IMR-90 (cell line): ENCODE measurements around the gene PLCB3. TPM values are rescaled to one million over a fixed set of nuclear protein-coding genes. Genes with fewer than 3 reads are reported as not detected.

ENCODE experiments used
- ATAC-seq: fragments of 200-7000 bp; cut with Tn5 transposase; 2 replicates; pipeline ENCODE4 v1.9.1; 2020; ENCODE audit warnings: low read depth, mild to moderate bottlenecking, moderate library complexity
- BruUV-seq: library from RNA; stranded (reverse); fragments of 400-500 nt; replicated peaks from 2 replicates; lab custom pipeline; 2021; lab: Mats Ljungman, UMichigan
- CTCF ChIA-PET: fragments of 300-600 bp; formaldehyde crosslinking; extraction: SDS; loops from one replicate; lab custom pipeline; 2021; ENCODE audit warnings: antibody characterized with exemption; lab: Yijun Ruan, JAX
- POLR2A ChIA-PET: fragments of 300-600 bp; sonication (Branson Sonifier 250); formaldehyde crosslinking; loops from one replicate; lab custom pipeline; 2022; ENCODE audit warnings: antibody characterized with exemption; ENCODE audit not compliant: unreplicated experiment; lab: Charles Lee
- DNase-seq: peaks from one replicate; pipeline ENCODE4 v3.0.0; 2013
- H2AFZ ChIP-seq: replicated peaks from 2 replicates; pipeline ENCODE3; 2013; ENCODE audit warnings: low read length, mild to moderate bottlenecking; ENCODE audit not compliant: poor library complexity
- H2AK5ac ChIP-seq: 2 replicates; pipeline ENCODE4 v1.6.1; 2013; ENCODE audit warnings: low read depth, low read length, inconsistent platforms
- H2AK9ac ChIP-seq: replicated peaks from 2 replicates; pipeline ENCODE3; 2013; ENCODE audit warnings: mild to moderate bottlenecking, low read depth, low read length, moderate library complexity; ENCODE audit not compliant: poor library complexity
- H2BK120ac ChIP-seq: 2 replicates; pipeline ENCODE4 v1.6.1; 2013; ENCODE audit warnings: low read depth, low read length, inconsistent platforms
- H2BK15ac ChIP-seq: 3 replicates; pipeline ENCODE4 v1.6.1; 2013; ENCODE audit warnings: low read depth, low read length, inconsistent platforms
- H2BK20ac ChIP-seq: 2 replicates; pipeline ENCODE4 v1.6.1; 2013; ENCODE audit warnings: low read depth, mild to moderate bottlenecking, inconsistent platforms, low read length, moderate library complexity
- H2BK5ac ChIP-seq: 2 replicates; pipeline ENCODE4 v1.6.1; 2013; ENCODE audit warnings: mild to moderate bottlenecking, low read depth, low read length, inconsistent platforms; ENCODE audit not compliant: poor library complexity, severe bottlenecking
- H3K14ac ChIP-seq: replicated peaks from 2 replicates; pipeline ENCODE4 v1.6.1; 2013; ENCODE audit warnings: low read depth, low read length, inconsistent platforms
- H3K18ac ChIP-seq: 2 replicates; pipeline ENCODE4 v1.6.1; 2013; ENCODE audit warnings: low read depth, low read length, control low read depth
- H3K23ac ChIP-seq: 2 replicates; pipeline ENCODE4 v1.6.1; 2013; ENCODE audit warnings: low read depth, low read length, inconsistent platforms
- H3K27ac ChIP-seq: 2 replicates; pipeline ENCODE4 v1.5.1; 2013; ENCODE audit warnings: mild to moderate bottlenecking, control low read depth, low read length; ENCODE audit not compliant: insufficient read depth
- H3K27me3 ChIP-seq: 2 replicates; pipeline ENCODE4 v1.6.1; 2013; ENCODE audit warnings: low read length; ENCODE audit not compliant: control insufficient read depth, insufficient read depth
- H3K36me3 ChIP-seq: 2 replicates; pipeline ENCODE4 v1.6.1; 2013; ENCODE audit warnings: low read length, mixed read lengths; ENCODE audit not compliant: control insufficient read depth, insufficient read depth
- H3K4ac ChIP-seq: 2 replicates; pipeline ENCODE4 v1.6.1; 2013; ENCODE audit warnings: low read depth, low read length, inconsistent platforms
- H3K4me1 ChIP-seq: 2 replicates; pipeline ENCODE4 v1.6.1; 2013; ENCODE audit warnings: low read length, mixed read lengths; ENCODE audit not compliant: control insufficient read depth, insufficient read depth
- H3K4me2 ChIP-seq: 2 replicates; pipeline ENCODE4 v1.6.1; 2013; ENCODE audit warnings: low read depth, mild to moderate bottlenecking, control low read depth, low read length, moderate library complexity
- H3K4me3 ChIP-seq: 2 replicates; pipeline ENCODE4 v1.5.1; 2013; ENCODE audit warnings: low read depth, mild to moderate bottlenecking, control low read depth, low read length, moderate library complexity; ENCODE audit not compliant: insufficient read depth
- H3K56ac ChIP-seq: 2 replicates; pipeline ENCODE4 v1.6.1; 2013; ENCODE audit warnings: low read length, inconsistent platforms; ENCODE audit not compliant: insufficient read depth; ENCODE audit errors: extremely low read depth
- H3K79me1 ChIP-seq, 2 experiments: 2 replicates each; pipeline ENCODE4 v1.6.1; 2013; ENCODE audit warnings: low read length in 2 of 2, inconsistent platforms in 1 of 2, low read depth in 1 of 2
- H3K9ac ChIP-seq: 2 replicates; pipeline ENCODE4 v1.6.1; 2013; ENCODE audit warnings: low read depth, low read length, control low read depth
- H3K9me1 ChIP-seq: 2 replicates; pipeline ENCODE4 v1.6.1; 2013; ENCODE audit warnings: low read length, inconsistent platforms; ENCODE audit not compliant: insufficient read depth
- H3K9me3 ChIP-seq: 2 replicates; pipeline ENCODE4 v1.6.1; 2013; ENCODE audit warnings: low read length; ENCODE audit not compliant: control insufficient read depth, insufficient read depth
- H4K20me1 ChIP-seq: 2 replicates; pipeline ENCODE4 v1.6.1; 2013; ENCODE audit warnings: low read length, inconsistent platforms; ENCODE audit not compliant: insufficient read depth
- H4K5ac ChIP-seq: 2 replicates; pipeline ENCODE4 v1.6.1; 2013; ENCODE audit warnings: mild to moderate bottlenecking, low read depth, low read length, control low read depth
- H4K8ac ChIP-seq, 2 experiments: 2 replicates each; pipeline ENCODE4 v1.6.1; 2013; ENCODE audit warnings: low read depth in 2 of 2, low read length in 2 of 2, control low read depth in 1 of 2, inconsistent platforms in 1 of 2
- H4K91ac ChIP-seq: 2 replicates; pipeline ENCODE4 v1.6.1; 2013; ENCODE audit warnings: low read depth, low read length, inconsistent platforms; ENCODE audit not compliant: insufficient read depth
- BHLHE40 ChIP-seq: fragments of 150-350 bp; IDR thresholded peaks from 2 replicates; pipeline ENCODE4 v1.6.1; 2016; ENCODE audit warnings: mild to moderate bottlenecking, low read depth, low read length
- FOS ChIP-seq: fragments of 150-350 bp; IDR thresholded peaks from 2 replicates; pipeline ENCODE4 v1.6.1; 2016; ENCODE audit warnings: low read depth, low read length
- MXI1 ChIP-seq: IDR thresholded peaks from 2 replicates; pipeline ENCODE4 v1.6.1; 2012; ENCODE audit warnings: low read depth, mild to moderate bottlenecking, low read length, moderate library complexity, borderline replicate concordance
- NFE2L2 ChIP-seq: fragments of 150-350 bp; IDR thresholded peaks from 2 replicates; pipeline ENCODE4 v1.6.1; 2016; ENCODE audit warnings: low read depth, mild to moderate bottlenecking, low read length
- RCOR1 ChIP-seq: IDR thresholded peaks from 2 replicates; pipeline ENCODE4 v1.6.1; 2012; ENCODE audit warnings: mild to moderate bottlenecking, low read length, improper control_type of control experiment; ENCODE audit not compliant: insufficient replicate concordance
- RFX5 ChIP-seq: IDR thresholded peaks from 2 replicates; pipeline ENCODE4 v1.8.0; 2012; ENCODE audit warnings: low read depth, mild to moderate bottlenecking, low read length, moderate library complexity
- WGBS, 2 experiments: methylation state at CpG; one replicate each; pipeline versions ENCODE4 v1.1.5 to v1.1.7; 2013; ENCODE audit warnings: missing lambda C conversion rate in 2 of 2; ENCODE audit not compliant: insufficient read length in 1 of 2; ENCODE audit errors: extremely low coverage in 2 of 2; 5-methylcytosine and 5-hydroxymethylcytosine counted together
- dilution Hi-C: fragments of 300-500 bp; cut with HindIII; formaldehyde crosslinking; loops from one replicate; pipeline ENCODE4 v1.14.3; 2018; ENCODE audit warnings: low sequenced_read_pairs; ENCODE audit not compliant: unreplicated experiment
- in situ Hi-C: fragments of 300-500 bp; cut with MboI; formaldehyde crosslinking; loops from 3 replicates; pipeline ENCODE4 v1.14.3; 2019; ENCODE audit warnings: low sequenced_read_pairs, inconsistent platforms, mixed read lengths
- intact Hi-C: fragments of 100-400 bp; cut with micrococcal nuclease; formaldehyde crosslinking; loops from 2 replicates; pipeline ENCODE4 v1.10.0; 2022
- polyA plus RNA-seq, 3 experiments: library from polyadenylated mRNA; depleted of rRNA; stranded (reverse); fragments of >200 nt; gene quantifications; 2 replicates each; pipeline ENCODE4 v1.2.3, GENCODE V29; 2012; ENCODE audit warnings: low replicate concordance in 1 of 3
- total RNA-seq: library from RNA; depleted of rRNA; stranded (reverse); fragments of >200 nt; gene quantifications from 2 replicates; pipeline ENCODE4 v1.2.3, GENCODE V29; 2012
- TF ChIP-seq, protein P1 (sequence below): fragments of 150-350 bp; IDR thresholded peaks from 2 replicates; pipeline ENCODE4 v1.6.1; 2016; ENCODE audit warnings: low read depth, mild to moderate bottlenecking, low read length, moderate library complexity, borderline replicate concordance
- TF ChIP-seq, protein P2 (sequence below): conservative IDR thresholded peaks from 2 replicates; pipeline ENCODE4 v1.5.1; 2012; ENCODE audit warnings: mild to moderate bottlenecking, low read depth, low read length, improper control_type of control experiment

The PLCB3 gene
- total and polyA plus RNA-seq, 2 of the 4 experiments (the other 2 are of a cell fraction) = 23.9 to 24.9 TPM

DNA sequence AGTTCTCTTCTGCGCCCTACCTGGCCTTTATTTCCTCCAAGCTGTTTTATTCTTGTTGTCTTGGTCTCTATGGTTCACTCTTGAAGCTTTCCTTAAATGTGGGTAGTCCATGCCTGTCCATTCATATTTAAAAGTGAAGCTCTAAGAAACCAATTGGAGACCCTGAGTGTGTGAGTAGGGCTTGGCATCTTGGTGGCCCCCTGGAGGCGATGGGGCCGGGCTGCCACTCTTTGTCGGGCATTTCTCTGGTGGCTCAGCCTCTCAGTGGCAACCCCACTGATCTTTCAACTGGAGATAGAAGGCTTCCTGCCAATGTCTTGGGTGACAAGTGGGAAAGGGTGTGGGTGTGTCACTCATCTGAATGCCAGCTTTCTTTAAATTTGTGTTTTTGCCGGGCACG, 34.5 kb upstream of the PLCB3 start:
- Histone ChIP-seq H3K9me3 (no peaks in the 10 kb centered on the region), H2AK9ac (no peak overlapping the region), H2BK15ac (no peak overlapping the region), H2BK5ac (no peak overlapping the region), H4K20me1 (no peaks in the 10 kb centered on the region), H3K4ac (no peak overlapping the region), H2AK5ac (no peak overlapping the region), H3K4me3 (no peak overlapping the region), H3K27ac (no peak overlapping the region), H3K9ac (no peak overlapping the region), H3K23ac (no peak overlapping the region), H3K18ac (no peak overlapping the region), H4K8ac (no peak overlapping the region), H3K4me2 (no peak overlapping the region), H2AFZ (no peak overlapping the region), H3K9me1 (0 out of 2 replicates have a peak, but pooled peaks cover 5% of the 10 kb centered on the region), H3K79me1 (no peaks in the 10 kb centered on the region), H3K4me1 (no peaks in the 10 kb centered on the region), H3K56ac (no peak overlapping the region), H2BK120ac (no peak overlapping the region), H2BK20ac (no peak overlapping the region), H3K14ac (no peak overlapping the region), H4K91ac (no peak overlapping the region), H4K5ac (no peak overlapping the region), H3K36me3 (no peaks in the 10 kb centered on the region; the same call in 1 of the 2 replicates), H3K27me3 (no peaks in the 10 kb centered on the region)
- dilution Hi-C loops = no loop called here
- TF ChIP-seq RFX5 = no peak
- no peak for TF ChIP-seq BHLHE40
- TF ChIP-seq, protein P1, sequence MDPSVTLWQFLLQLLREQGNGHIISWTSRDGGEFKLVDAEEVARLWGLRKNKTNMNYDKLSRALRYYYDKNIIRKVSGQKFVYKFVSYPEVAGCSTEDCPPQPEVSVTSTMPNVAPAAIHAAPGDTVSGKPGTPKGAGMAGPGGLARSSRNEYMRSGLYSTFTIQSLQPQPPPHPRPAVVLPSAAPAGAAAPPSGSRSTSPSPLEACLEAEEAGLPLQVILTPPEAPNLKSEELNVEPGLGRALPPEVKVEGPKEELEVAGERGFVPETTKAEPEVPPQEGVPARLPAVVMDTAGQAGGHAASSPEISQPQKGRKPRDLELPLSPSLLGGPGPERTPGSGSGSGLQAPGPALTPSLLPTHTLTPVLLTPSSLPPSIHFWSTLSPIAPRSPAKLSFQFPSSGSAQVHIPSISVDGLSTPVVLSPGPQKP = no peak
- TF ChIP-seq FOS = no peak
- TF ChIP-seq RCOR1 = no peak
- TF ChIP-seq MXI1 = no peak
- no peak for TF ChIP-seq NFE2L2
- TF ChIP-seq, protein P2, sequence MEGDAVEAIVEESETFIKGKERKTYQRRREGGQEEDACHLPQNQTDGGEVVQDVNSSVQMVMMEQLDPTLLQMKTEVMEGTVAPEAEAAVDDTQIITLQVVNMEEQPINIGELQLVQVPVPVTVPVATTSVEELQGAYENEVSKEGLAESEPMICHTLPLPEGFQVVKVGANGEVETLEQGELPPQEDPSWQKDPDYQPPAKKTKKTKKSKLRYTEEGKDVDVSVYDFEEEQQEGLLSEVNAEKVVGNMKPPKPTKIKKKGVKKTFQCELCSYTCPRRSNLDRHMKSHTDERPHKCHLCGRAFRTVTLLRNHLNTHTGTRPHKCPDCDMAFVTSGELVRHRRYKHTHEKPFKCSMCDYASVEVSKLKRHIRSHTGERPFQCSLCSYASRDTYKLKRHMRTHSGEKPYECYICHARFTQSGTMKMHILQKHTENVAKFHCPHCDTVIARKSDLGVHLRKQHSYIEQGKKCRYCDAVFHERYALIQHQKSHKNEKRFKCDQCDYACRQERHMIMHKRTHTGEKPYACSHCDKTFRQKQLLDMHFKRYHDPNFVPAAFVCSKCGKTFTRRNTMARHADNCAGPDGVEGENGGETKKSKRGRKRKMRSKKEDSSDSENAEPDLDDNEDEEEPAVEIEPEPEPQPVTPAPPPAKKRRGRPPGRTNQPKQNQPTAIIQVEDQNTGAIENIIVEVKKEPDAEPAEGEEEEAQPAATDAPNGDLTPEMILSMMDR = no peak
- intact Hi-C loops = no loop called here
- in situ Hi-C loops = no loop called here
- ChIA-PET POLR2A (no interaction called here), CTCF (interaction anchor here (0.9 kb wide), 1 partner anchor 9 kb away, joined by 3 read pairs; no protein-coding TSS in a partner anchor)
- no peak for ATAC-seq
- no TSS peak for BruUV-seq
- WGBS, 2 experiments = 100% methylated on average over 1 of the region's 6 CpGs; no CpG with 5 or more reads in 1 of the 2 experiments
- no peak for DNase-seq
